SIG-M5 (cell line): ENCODE data around the gene HIRA.
"Not testable (repeated sequence)": the region's sequence is repeated elsewhere in the genome, so short reads cannot be mapped to it uniquely, and the experiment has no call there.

Experiments used
- DNase-seq: peaks from one replicate; lab custom pipeline; 2025; lab: John Stamatoyannopoulos, UW

The HIRA gene

GRCh38 chr22:19463008-19463407 is 31.5 kb upstream of the HIRA start:
- no peak for DNase-seq

- DNase-seq = no peak
These were observed 30.0 kb upstream of the HIRA start for GRCh38 chr22:19461506-19461905.

- DNase-seq = no peak
These were observed 28.5 kb upstream of the HIRA start for GRCh38 chr22:19460036-19460435.

- DNase-seq = no peak
These were observed 26.4 kb upstream of the HIRA start for GRCh38 chr22:19457828-19458428.

- no peak for DNase-seq
These were observed 25.0 kb upstream of the HIRA start for GRCh38 chr22:19456541-19456940.

GRCh38 chr22:19455585-19456370 is 24.2 kb upstream of the HIRA start:
- DNase-seq = no peak

GRCh38 chr22:19455033-19455432 is 23.5 kb upstream of the HIRA start:
- DNase-seq = no peak

GRCh38 chr22:19454156-19454555 is 22.6 kb upstream of the HIRA start:
- DNase-seq = no peak

GRCh38 chr22:19453718-19454117 is 22.2 kb upstream of the HIRA start:
- DNase-seq = no peak

GRCh38 chr22:19451570-19451969 is 20.0 kb upstream of the HIRA start:
- DNase-seq = no peak

- DNase-seq = no peak
These were observed 19.0 kb upstream of the HIRA start for GRCh38 chr22:19450363-19451175.

GRCh38 chr22:19449422-19449767 is 17.9 kb upstream of the HIRA start:
- DNase-seq = no peak

GRCh38 chr22:19448739-19449421 is 17.3 kb upstream of the HIRA start:
- DNase-seq = no peak

GRCh38 chr22:19448076-19448607 is 16.6 kb upstream of the HIRA start:
- DNase-seq = no peak

- peak; percentile 80 for DNase-seq
These were observed 16.0 kb upstream of the HIRA start, which contains the start of gene C22orf39 for GRCh38 chr22:19447330-19448075. C22orf39 (minus strand) TSS chr22:19447711; CDS start chr22:19447688, 23 bp downstream.

GRCh38 chr22:19446603-19447329 is 15.2 kb upstream of the HIRA start:
- no peak for DNase-seq

GRCh38 chr22:19445279-19445982 is 13.9 kb upstream of the HIRA start:
- DNase-seq = not testable (repeated sequence)

GRCh38 chr22:19443544-19444211 is 12.1 kb upstream of the HIRA start:
- no peak for DNase-seq

- DNase-seq = no peak
These were observed 10.6 kb upstream of the HIRA start for GRCh38 chr22:19442166-19442565.
